GM21619 (cell line): ENCODE measurements around the gene KIAA1755.

Experiments
- ATAC-seq: cut with Tn5 transposase; IDR thresholded peaks from one replicate; pipeline ENCODE4 v1.9.1; 2021; ENCODE audit not compliant: unreplicated experiment

Gene KIAA1755

GRCh38 chr20:38190936-38191371 lies 69.6 kb downstream of the KIAA1755 start:
- ATAC-seq: no peak

GRCh38 chr20:38190166-38190565 lies 70.4 kb downstream of the KIAA1755 start:
- no peak for ATAC-seq

GRCh38 chr20:38187517-38187916 lies 73.0 kb downstream of the KIAA1755 start:
- no peak for ATAC-seq

- ATAC-seq: no peak
These were observed 73.7 kb downstream of the KIAA1755 start for GRCh38 chr20:38186788-38187221.

GRCh38 chr20:38184101-38184500 lies 76.4 kb downstream of the KIAA1755 start:
- no peak for ATAC-seq

GRCh38 chr20:38181971-38182370 lies 78.6 kb downstream of the KIAA1755 start:
- ATAC-seq: no peak

- ATAC-seq: peak; percentile 85
These were observed 79.2 kb downstream of the KIAA1755 start for GRCh38 chr20:38181207-38181801.

- ATAC-seq: no peak
These were observed 79.8 kb downstream of the KIAA1755 start for GRCh38 chr20:38180781-38181180.

GRCh38 chr20:38179846-38180245 lies 80.7 kb downstream of the KIAA1755 start:
- ATAC-seq: no peak

- no peak for ATAC-seq
These were observed 82.0 kb downstream of the KIAA1755 start for GRCh38 chr20:38178581-38178980.

GRCh38 chr20:38178065-38178491 lies 82.5 kb downstream of the KIAA1755 start:
- no peak for ATAC-seq

GRCh38 chr20:38177201-38177600 lies 83.3 kb downstream of the KIAA1755 start:
- ATAC-seq: no peak

GRCh38 chr20:38175304-38176180 lies 85.0 kb downstream of the KIAA1755 start:
- ATAC-seq: no peak

- ATAC-seq: no peak
These were observed 87.0 kb downstream of the KIAA1755 start for GRCh38 chr20:38173237-38174156.

GRCh38 chr20:38172408-38172807 lies 88.1 kb downstream of the KIAA1755 start:
- ATAC-seq: no peak

- ATAC-seq: no peak
These were observed 88.9 kb downstream of the KIAA1755 start for GRCh38 chr20:38171675-38172043.

- no peak for ATAC-seq
These were observed 89.5 kb downstream of the KIAA1755 start for GRCh38 chr20:38170826-38171674.

- ATAC-seq: no peak
These were observed 90.2 kb downstream of the KIAA1755 start for GRCh38 chr20:38170219-38170825.

GRCh38 chr20:38169636-38170193 lies 90.8 kb downstream of the KIAA1755 start:
- no peak for ATAC-seq
